Breast epithelium (tissue), 4 donors: Measurements from ENCODE around the gene GATAD2A. TPM values are rescaled to one million over a fixed set of nuclear protein-coding genes. Genes with fewer than 3 reads are reported as not detected.

Experiments
- DNase-seq, 2 donors: peaks; one replicate each; pipeline ENCODE4 v3.0.0-alpha.2; 2019; ENCODE audit warnings: low spot score in 2 of 2
- H3K27ac ChIP-seq, 2 donors: fragments of 200-600 bp; sonication (generic) in 1 of 2; one replicate each; pipeline ENCODE4 v1.5.1; 2016 to 2019; ENCODE audit warnings: mild to moderate bottlenecking in 1 of 2
- H3K27me3 ChIP-seq, 2 donors: fragments of 200-600 bp; sonication (generic) in 1 of 2; one replicate each; pipeline versions ENCODE4 v1.5.1 to v1.6.0; 2017 to 2019; ENCODE audit warnings: control low read depth in 1 of 2, mild to moderate bottlenecking in 1 of 2
- H3K36me3 ChIP-seq: fragments of 200-600 bp; one replicate; pipeline ENCODE4 v1.5.1; 2019
- H3K4me1 ChIP-seq, 2 donors: fragments of 200-600 bp; sonication (generic); one replicate each; pipeline ENCODE4 v1.5.1; 2016 to 2019; ENCODE audit warnings: control low read depth in 1 of 2
- H3K4me3 ChIP-seq, 3 donors: fragments of 200-600 bp; sonication (generic); 1 replicate in 2 of 3; 2 replicates in 1 of 3; pipeline ENCODE4 v1.5.1; 2016 to 2019; ENCODE audit warnings: mild to moderate bottlenecking in 3 of 3, moderate library complexity in 2 of 3
- H3K9me3 ChIP-seq, 2 donors: fragments of 200-600 bp; sonication (generic) in 1 of 2; one replicate each; pipeline ENCODE4 v1.5.1; 2016 to 2019; ENCODE audit warnings: control low read depth in 1 of 2
- CTCF ChIP-seq, 3 donors: fragments of 450-650 bp; IDR thresholded peaks; one replicate each; pipeline ENCODE4 v1.5.1; 2016 to 2017; ENCODE audit warnings: antibody characterized with exemption in 3 of 3, mild to moderate bottlenecking in 3 of 3, moderate library complexity in 3 of 3
- POLR2A ChIP-seq: fragments of 450-650 bp; IDR thresholded peaks from one replicate; pipeline ENCODE4 v1.6.1; 2016; ENCODE audit warnings: antibody characterized with exemption, mild to moderate bottlenecking, moderate library complexity
- POLR2AphosphoS5 ChIP-seq, 3 donors: sonication (generic); formaldehyde crosslinking; IDR thresholded peaks; one replicate each; pipeline ENCODE4 v1.6.1; 2017; ENCODE audit warnings: antibody characterized with exemption in 3 of 3
- intact Hi-C: fragments of 100-400 bp; cut with DNase I; formaldehyde crosslinking; loops from one replicate; pipeline ENCODE4 v1.15.1; 2023; ENCODE audit warnings: low total_unique reads
- total RNA-seq, 3 donors: library from RNA; depleted of rRNA; stranded (reverse); fragments of >200 nt; gene quantifications; one replicate each; pipeline ENCODE4 v1.1.0, GENCODE V29; 2016

The GATAD2A gene
- total RNA-seq, 3 donors from 2014 or later: 29.1 to 38.7 (median 33.6) TPM

- peaks cover 0 to 7% of the 10 kb centered on the region in 2 donors for H3K4me1 ChIP-seq
- no peak for DNase-seq
- H3K4me3 ChIP-seq: peak overlapping the region; percentile 28 to 70 (median 52)
- no peaks in the 10 kb centered on the region for H3K36me3 ChIP-seq
- H3K27me3 ChIP-seq: no peaks in the 10 kb centered on the region
- H3K9me3 ChIP-seq: peaks cover 0 to 5% of the 10 kb centered on the region in 2 donors
- intact Hi-C loops: loop anchor here (10.0 kb wide), 1 partner anchor 417 kb away; no protein-coding TSS in a partner anchor
- peak overlapping the region; percentile 10 to 19 for H3K27ac ChIP-seq
- TF ChIP-seq POLR2AphosphoS5 (IDR thresholded peaks at IDR 0.05) (no peak), CTCF (IDR thresholded peaks at IDR 0.05) (no peak), POLR2A (no peak)
Measured at GRCh38 chr19:19537075-19538048, 131.9 kb downstream of the GATAD2A start.

- H3K4me3 ChIP-seq: peak within 1 kb of the TSS; percentile 28 to 70 (median 52)
- H3K27ac ChIP-seq: peak within 1 kb of the TSS; percentile 10 to 19
- peak in 1 of 2 donors; percentile 35 for DNase-seq
- no peaks in the 10 kb centered on the region for H3K36me3 ChIP-seq
- no peaks in the 10 kb centered on the region for H3K27me3 ChIP-seq
- peaks cover 0 to 5% of the 10 kb centered on the region in 2 donors for H3K9me3 ChIP-seq
- intact Hi-C loops: loop anchor here (10.0 kb wide), 1 partner anchor 417 kb away; no protein-coding TSS in a partner anchor
- H3K4me1 ChIP-seq: peaks cover 0 to 7% of the 10 kb centered on the region in 2 donors
- TF ChIP-seq POLR2AphosphoS5 (IDR thresholded peaks at IDR 0.05): no peak
- TF ChIP-seq CTCF (IDR thresholded peaks at IDR 0.05): peak in 2 of 3 donors; percentile 15 to 17
- TF ChIP-seq POLR2A: no peak
Measured at GRCh38 chr19:19538061-19538784, 132.7 kb downstream of the GATAD2A start, which contains the start of gene CILP2. CILP2 (plus strand) TSS chr19:19538265; CDS start chr19:19538350, 85 bp downstream.

- TF ChIP-seq POLR2A: no peak
- no peak for TF ChIP-seq POLR2AphosphoS5 (IDR thresholded peaks at IDR 0.05)
- TF ChIP-seq CTCF (IDR thresholded peaks at IDR 0.05): no peak
- peaks cover 0 to 7% of the 10 kb centered on the region in 2 donors for H3K4me1 ChIP-seq
- no peak overlapping the region for H3K27ac ChIP-seq
- no peak for DNase-seq
- no peaks in the 10 kb centered on the region for H3K27me3 ChIP-seq
- H3K36me3 ChIP-seq: no peaks in the 10 kb centered on the region
- H3K4me3 ChIP-seq: peak overlapping the region in 2 of 3 donors; percentile 52 to 70
- intact Hi-C loops: loop anchor here (10.0 kb wide), 1 partner anchor 416 kb away; no protein-coding TSS in a partner anchor
- peaks cover 0 to 5% of the 10 kb centered on the region in 2 donors for H3K9me3 ChIP-seq
Measured at GRCh38 chr19:19538785-19539166, 133.3 kb downstream of the GATAD2A start.

- DNase-seq: no peak
- no peak overlapping the region for H3K27ac ChIP-seq
- H3K9me3 ChIP-seq: peaks cover 0 to 5% of the 10 kb centered on the region in 2 donors
- H3K4me3 ChIP-seq: no peak overlapping the region
- intact Hi-C loops: loop anchor here (10.0 kb wide), 1 partner anchor 415 kb away; no protein-coding TSS in a partner anchor
- TF ChIP-seq CTCF (IDR thresholded peaks at IDR 0.05) (no peak), POLR2A (no peak), POLR2AphosphoS5 (IDR thresholded peaks at IDR 0.05) (no peak)
- H3K4me1 ChIP-seq: peaks cover 0 to 7% of the 10 kb centered on the region in 2 donors
- H3K36me3 ChIP-seq: no peaks in the 10 kb centered on the region
- no peaks in the 10 kb centered on the region for H3K27me3 ChIP-seq
Measured at GRCh38 chr19:19539698-19540063, 134.2 kb downstream of the GATAD2A start.
